IPS-18c (cell line): ENCODE data around the gene RIC8B.

Experiments used
- H3K4me3 ChIP-seq: 2 replicates; pipeline ENCODE4 v1.7.0; 2013; ENCODE audit warnings: low read depth, mild to moderate bottlenecking, low read length, moderate library complexity; ENCODE audit not compliant: insufficient read depth
- H3K9me3 ChIP-seq: one replicate; pipeline ENCODE4 v1.6.1; 2013; ENCODE audit warnings: mild to moderate bottlenecking, low read length, moderate library complexity; ENCODE audit not compliant: control insufficient read depth, insufficient read depth

Gene RIC8B

DNA sequence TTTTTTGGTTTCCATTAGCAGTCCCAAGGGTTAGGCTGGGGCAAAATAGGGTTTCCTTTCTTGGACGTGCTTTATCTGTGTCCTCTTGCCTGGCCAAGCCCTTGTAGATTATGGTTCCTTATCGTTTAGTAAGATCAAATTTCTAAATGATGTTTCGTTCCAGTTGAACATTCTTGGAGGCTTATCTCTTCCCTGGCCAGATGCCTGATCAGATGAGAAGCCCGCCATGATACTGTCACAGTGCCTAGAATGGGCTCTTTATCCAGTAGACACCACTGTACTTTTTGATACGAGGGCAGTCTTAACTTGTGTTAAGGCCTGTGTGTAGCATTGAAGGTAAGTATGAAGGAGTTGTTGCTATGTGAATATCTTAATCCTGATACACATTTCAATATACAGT lies 105.1 kb downstream of the RIC8B start:
- Histone ChIP-seq H3K4me3 (no peak overlapping the region), H3K9me3 (no peaks in the 10 kb centered on the region)

DNA sequence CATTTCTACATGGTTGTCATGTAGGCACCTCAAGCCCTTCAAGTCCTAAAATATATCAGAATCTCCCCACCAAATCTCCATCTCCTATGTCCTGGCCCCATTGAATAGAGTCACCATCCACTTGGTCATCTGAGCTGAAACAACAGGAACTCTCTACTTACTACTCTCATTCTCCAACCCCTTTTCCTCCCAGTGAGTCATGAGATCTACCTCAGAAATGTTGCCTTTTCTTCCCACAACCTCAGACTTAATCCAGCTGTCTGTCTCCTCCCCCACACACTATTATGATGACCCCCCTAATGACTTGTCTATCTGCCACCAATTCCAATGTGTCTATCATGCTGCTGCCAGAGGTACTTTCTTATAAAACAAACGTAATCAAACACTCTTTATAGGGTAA lies 108.9 kb downstream of the RIC8B start:
- Histone ChIP-seq H3K4me3 (no peak overlapping the region), H3K9me3 (no peaks in the 10 kb centered on the region)

DNA sequence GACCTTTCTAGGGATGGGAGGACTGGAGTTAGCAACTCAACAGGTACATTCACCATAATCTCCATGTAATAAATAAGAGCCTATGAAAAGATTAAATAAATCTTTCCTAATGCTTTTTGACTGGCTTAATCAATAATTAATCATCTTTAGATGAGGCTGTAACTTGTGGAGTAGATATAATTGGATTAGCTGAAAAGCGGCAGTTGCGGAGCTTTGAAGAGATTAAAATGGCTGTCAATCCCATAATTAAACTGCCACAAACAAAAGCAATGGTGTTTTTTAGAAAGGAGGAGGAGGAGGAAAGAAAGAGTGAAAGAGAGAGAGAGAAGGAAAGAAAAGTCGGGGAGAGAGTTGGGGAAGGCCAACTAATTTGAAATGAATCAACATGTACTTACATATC lies 110.5 kb downstream of the RIC8B start:
- Histone ChIP-seq H3K4me3 (no peak overlapping the region), H3K9me3 (no peaks in the 10 kb centered on the region)

DNA sequence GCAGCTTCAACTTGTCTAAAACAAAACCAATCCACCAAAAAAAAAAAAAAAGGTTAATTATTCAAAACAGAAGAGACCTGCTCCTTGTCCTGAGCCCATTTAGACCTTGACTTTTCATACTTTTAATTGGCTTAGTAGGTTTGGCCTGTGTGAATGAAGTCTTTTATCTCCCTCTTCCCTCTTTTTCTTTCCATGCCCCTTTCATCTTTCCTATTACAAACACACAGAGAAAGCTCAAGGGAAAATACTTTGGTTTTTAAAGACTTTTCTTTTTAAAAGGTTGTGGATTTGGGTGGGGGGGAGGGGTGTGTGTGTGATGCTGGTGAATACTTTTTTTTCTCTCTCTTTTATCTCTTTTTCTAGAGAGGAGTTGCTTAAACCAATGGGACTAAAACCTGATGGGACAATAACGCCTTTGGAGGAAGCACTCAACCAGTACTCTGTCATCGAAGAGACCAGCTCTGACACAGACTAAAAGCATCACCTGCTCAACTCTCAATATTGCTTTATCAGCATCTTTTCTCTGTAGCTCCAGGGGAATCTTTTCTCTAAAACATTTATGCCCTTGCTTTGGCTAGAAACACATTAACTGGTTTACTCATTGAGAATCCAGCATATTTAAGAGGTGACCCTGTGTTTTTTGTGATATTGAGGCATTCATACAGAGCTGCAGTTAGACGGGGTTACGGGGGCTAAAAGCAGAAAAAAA lies 111.2 kb downstream of the RIC8B start:
- H3K4me3 ChIP-seq = no peak overlapping the region

DNA sequence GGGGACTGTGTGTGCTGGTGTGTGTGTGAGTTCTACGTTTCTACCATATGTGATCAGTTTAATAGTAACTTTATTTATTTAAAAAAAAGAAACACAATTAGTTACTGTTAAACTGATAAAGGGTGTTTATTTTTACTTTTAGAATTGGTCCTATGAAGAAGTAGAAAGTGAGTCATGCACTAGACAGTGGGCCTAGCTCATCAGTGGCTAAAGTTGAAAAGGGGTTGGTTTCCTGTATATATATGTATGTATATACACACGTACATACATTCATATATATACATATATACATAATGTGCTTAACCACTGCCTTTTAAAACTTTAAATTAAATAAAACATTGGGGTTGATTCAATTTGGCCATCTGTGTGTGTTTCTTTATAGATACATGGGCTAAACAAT lies 112.5 kb downstream of the RIC8B start:
- no peak overlapping the region for H3K4me3 ChIP-seq
- no peaks in the 10 kb centered on the region for H3K9me3 ChIP-seq

More for the DNA sequence above, 111.2 kb downstream of the RIC8B start:
- no peaks in the 10 kb centered on the region for H3K9me3 ChIP-seq

DNA sequence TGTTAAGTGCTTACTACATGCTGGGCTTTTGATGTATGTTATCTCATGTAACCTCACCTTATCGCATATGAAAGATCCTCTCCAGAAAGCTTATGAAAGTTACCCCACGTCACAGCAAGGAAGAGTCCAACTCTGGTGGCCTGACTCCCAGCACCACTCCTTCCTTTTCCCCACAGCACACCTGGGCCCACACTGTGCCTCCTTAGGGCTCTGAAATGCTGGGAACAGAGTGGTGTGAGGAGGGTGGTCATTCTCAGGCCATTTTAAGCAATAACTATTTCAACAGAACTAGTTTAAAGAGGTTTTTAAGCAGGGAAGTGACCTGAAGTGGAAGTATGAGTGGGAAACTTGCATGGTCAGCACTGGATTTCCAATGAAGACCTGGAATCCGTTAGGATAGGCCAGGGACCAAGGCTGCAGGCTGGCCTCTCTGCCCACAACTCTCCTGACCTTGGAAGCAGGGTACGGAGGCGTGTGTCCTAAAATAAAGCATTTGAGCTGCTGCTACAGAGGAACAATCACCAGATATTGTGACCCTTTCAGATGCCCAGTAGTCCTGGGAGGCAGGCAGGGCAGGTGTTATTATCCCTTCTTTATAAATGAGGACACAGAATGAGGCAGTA lies 114.0 kb downstream of the RIC8B start:
- Histone ChIP-seq H3K4me3 (no peak overlapping the region), H3K9me3 (no peaks in the 10 kb centered on the region)

DNA sequence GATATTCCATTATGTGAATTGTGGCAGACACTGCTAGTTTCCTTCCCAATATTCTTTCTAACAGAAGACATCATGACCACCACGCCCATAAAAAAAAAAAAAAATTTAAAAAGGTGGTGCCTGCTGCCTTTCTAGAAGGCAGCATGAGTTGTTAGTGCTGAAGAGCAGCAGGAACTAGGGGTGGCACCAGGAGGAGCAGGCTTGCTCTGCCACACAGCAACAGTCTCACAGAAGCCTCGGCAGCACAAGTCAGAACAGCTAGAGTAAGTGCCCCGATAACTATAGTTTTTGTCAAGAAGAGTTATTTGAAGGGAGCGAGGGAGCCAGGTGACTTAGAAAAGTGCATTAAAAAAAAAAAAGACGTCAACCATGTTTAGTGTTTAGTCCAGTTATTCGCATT lies 114.8 kb downstream of the RIC8B start:
- Histone ChIP-seq H3K4me3 (no peak overlapping the region), H3K9me3 (no peaks in the 10 kb centered on the region)

DNA sequence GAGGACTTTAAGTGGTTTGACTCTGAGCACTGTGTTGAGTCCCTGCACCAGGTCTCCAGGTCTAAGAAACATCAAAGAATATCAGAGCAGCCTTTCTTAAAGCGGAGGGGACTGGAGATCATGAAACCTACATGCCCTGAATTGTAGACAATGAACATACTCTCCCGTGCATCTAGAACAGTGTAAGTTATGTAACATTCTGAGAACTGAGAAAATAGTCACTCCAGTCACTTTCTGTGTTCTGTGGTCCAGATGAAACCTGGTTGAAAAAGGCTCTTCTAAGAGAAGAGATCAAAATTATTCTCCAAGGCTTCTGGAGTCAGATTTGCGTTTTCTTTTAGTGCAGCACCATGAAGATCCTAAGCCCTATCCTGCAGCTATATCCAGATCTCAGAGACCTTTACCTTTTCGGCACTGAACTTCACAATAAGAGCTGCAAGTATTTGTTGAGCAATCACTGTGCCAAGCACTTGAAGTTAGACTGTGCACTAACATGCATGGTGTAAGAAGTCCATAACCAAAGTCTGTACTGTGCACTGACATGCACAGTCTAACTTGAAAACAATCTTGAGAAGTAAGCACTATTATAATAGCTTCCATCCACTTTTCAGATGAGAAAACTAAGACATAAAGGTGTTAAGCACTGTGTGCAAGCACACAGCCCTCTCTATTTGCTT lies 115.6 kb downstream of the RIC8B start:
- Histone ChIP-seq H3K9me3 (no peaks in the 10 kb centered on the region), H3K4me3 (no peak overlapping the region)

DNA sequence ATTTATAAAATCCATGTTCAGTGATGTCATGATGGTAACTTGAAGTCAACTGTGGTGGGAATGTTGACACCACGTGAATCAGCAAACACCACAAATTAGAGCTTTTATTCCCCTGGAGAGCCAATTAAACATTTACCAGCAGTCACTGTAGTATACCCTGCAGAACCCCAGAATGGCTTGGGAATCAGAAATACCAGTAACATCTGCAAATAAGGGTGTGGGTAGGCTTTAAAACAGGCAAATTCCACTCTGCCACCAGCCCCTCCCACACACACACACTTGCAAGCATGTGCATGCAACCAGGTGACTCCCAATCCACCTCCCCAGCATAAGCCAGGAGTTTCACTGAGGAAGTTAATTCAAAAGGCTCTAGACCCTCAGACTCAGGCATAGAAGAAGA lies 117.6 kb downstream of the RIC8B start:
- no peaks in the 10 kb centered on the region for H3K9me3 ChIP-seq
- H3K4me3 ChIP-seq = no peak overlapping the region

DNA sequence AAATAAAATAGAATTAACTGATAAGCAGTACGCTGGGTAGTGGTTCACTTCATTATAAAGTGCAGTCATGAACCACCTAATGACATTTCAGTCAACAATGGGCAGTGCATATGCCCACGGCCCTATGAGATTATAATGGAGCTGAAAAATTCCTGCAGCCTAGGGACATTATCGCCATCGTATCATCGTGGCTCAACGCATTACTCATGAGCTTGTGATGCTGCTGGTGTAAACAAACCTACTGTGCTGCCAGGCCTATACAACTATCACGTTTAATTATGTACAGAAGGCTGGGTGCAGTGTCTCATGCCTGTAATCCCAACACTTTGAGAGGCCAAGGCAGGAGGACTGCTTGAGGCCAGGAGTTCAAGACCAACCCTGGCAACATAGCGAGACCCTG lies 119.0 kb downstream of the RIC8B start:
- Histone ChIP-seq H3K9me3 (no peaks in the 10 kb centered on the region), H3K4me3 (no peak overlapping the region)

DNA sequence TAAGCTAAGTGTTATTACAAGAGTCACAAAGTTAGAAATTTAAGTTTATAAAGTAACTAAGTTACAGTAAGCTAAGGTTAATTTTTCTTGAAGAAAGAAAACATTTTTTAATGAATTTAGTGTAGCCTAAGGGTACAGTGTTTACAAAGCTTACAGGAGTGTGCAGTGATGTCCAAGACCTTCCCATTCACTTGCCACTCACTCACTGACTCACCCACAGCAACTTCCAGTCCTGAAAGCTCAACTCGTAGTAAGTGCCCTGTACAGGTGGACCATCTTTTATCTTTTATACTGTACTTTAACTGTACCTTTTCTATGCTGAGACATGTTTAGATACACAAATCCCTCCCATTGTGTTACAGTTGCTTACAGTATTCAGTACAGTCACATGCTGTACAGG lies 120.3 kb downstream of the RIC8B start:
- Histone ChIP-seq H3K9me3 (no peaks in the 10 kb centered on the region), H3K4me3 (no peak overlapping the region)

DNA sequence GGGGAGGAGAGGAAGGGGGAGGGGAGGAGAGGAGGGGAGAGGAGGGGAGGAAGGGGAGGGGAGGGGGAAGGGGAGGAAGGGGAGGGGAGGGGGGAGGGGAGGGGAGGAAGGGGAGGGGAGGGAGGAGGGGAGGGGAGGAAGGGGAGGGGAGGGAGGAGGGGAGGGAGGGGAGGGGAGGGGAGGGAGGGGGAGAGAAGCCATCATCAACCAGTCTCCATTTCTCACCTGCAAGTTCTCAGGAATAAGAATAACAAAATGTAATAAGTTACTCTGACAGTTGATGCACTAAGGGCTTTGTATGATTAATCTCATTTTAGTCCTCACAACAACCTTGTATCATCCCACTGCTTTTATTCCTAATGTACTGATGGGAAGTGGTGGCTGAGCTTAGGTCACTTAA lies 122.1 kb downstream of the RIC8B start:
- Histone ChIP-seq H3K9me3 (no peaks in the 10 kb centered on the region), H3K4me3 (no peak overlapping the region)

DNA sequence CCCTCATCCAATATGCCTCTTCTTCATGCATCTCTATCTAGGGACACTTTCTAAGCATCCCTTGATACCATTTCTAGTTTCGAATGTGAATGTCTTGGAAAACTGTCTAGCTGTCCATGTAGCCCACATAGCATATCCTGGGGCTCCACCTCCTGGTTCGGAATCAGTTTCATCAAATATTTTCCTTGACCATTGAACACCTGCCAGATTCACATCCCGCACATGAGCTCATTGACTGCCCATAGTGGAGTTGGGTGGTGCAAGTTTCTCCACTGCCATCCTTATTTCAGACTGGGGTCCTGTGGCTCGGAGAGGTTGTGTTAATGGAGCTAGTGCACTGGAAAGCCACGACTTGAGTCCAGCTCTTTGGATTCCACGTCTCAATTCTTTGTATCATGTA lies 122.6 kb downstream of the RIC8B start:
- no peak overlapping the region for H3K4me3 ChIP-seq
- H3K9me3 ChIP-seq = no peaks in the 10 kb centered on the region

DNA sequence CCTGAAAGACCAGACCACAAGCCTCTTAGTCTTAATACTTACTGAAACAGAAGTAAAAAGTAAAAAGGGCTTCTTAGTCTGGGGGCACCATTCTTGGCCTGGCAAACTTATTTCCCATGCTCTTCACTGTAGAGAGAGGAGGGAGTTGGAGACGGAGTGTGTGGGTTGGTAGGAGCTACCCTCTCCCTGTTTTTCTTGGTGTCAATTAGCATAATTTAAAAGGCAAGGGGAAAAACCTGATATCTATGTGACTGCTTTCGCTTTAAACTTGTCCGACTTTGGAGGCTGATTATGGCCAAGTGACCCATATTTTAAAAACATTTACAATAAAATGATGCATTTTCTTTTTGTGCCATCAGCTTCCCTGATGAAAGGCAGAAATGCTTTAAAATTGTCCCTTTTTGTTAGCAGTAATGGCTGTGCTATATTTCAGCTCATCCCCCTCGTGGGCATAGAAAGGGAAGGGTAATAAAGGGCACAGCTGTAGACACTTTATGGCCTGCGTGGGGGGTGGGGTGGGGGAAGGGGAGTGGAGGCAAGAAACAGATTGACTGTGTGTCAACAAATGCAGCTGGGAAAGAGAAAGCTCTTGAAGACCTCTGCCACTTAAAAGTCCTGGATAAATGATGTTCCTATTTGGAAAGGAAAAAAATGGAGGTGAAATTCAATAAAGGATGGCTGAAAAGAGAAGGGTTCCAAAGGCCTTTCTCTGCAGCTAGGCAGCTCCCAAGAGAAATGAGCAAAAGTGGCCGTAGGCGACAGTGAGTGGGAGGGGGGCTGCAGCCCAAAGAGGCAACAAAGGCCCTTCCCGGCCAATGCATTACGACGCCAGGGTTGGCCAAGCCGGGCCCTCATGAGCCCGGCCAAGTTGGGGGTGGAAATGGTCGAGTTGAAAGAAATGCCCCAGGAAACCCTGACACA lies 123.8 kb downstream of the RIC8B start:
- H3K4me3 ChIP-seq = no peak overlapping the region
- peaks cover 4% of the 10 kb centered on the region for H3K9me3 ChIP-seq

DNA sequence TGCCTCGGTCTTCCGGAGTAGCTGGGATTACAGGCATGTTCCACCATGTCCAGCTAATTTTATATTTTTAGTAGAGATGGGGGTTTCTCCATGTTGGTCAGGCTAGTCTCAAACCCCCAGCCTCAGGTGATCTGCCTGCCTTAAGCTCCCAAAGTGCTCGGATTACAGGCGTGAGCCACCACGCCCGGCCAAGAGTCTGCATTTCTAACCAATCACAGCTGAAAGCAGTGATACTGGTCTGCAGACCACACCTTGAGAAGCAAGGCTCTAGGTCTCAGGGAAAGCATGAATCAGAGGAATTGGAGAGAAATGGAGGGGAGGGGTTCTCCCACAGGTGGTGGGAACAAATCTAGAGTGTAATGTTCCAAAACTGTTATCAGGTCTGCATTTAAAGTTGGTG lies 126.1 kb downstream of the RIC8B start:
- no peak overlapping the region for H3K4me3 ChIP-seq
- peaks cover 4% of the 10 kb centered on the region for H3K9me3 ChIP-seq

DNA sequence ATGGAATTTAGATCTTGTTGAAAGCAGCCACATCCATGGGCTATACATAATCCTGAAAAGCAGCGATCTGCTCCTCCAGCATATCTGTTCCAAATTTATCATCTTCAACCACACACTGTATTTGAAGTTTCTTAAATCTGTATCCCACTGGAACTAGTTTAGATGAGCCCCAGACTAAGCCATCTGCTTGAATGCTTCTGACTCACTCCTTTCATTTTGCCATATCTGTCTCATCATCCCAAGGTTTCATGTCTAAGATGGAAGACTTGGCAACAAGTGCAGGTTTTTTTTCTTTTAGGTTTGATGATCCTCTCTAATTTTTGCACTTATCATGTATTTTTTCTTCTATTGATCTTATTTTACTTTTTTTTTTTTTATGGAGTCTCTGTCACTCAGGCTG lies 126.8 kb downstream of the RIC8B start:
- no peak overlapping the region for H3K4me3 ChIP-seq
- peaks cover 4% of the 10 kb centered on the region for H3K9me3 ChIP-seq

DNA sequence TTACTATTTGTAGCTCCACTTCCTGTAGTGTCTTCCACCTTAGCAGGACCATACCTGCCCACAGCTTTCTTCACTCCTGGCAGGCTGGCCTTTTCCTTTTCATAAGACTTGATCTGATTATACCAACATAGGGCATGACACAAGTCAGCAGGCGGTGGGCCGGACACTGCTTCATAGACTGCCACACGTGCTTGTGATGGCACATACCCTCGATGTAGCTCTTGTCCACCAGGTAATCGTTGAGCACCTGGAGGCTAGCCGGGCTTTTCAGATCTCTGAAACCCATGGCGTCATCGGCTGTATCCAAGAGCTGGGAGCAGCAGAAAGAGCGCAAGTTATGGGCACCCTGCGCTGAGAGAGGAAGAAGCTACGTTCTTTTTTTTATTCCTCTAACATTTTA lies 127.6 kb downstream of the RIC8B start:
- Histone ChIP-seq H3K4me3 (no peak overlapping the region), H3K9me3 (peaks cover 4% of the 10 kb centered on the region)
